GOT3 (cell line): ENCODE measurements around the gene RPL39L.

Source experiments
- DNase-seq: peaks from one replicate; lab custom pipeline; 2025; ENCODE audit warnings: mixed read lengths; lab: John Stamatoyannopoulos, UW

The RPL39L gene

DNA sequence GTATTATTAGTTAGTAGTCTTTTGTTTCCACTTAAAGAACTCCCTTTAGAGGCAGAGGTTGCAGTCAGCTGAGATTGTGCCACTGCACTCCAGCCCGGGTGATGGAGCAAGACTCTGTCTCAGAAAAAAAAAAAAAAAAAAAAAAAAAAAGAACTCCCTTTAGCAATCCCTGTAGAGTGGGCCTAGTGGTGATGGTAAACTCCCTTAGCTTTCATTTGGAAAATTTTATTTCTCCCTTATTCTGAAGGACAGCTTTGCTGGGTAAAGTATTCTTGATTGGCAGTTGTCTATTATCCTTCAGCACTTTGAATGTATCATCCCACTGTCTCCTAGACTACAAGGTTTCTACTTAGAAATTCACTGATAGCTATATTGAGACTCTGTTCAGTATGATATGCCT lies 46.0 kb downstream of the RPL39L start:
- no peak for DNase-seq

DNA sequence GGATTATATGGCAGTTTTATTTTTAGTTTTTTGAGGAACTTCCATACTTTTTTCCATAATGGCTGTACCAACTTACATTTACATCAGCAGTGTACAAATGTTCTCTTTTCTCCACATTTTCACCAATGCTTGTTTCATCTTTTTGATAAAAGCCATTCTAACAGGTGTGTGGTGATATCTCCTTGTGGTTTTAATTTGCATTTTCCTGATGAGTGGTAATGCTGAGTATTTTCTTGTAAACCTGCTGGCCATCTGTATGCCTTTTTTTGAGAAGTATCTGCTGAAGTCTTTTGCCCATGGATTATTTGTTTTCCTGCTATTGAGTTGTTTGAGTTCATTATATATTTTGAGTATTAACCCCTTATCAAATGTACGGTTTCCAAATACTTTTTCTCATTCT lies 50.6 kb downstream of the RPL39L start:
- no peak for DNase-seq

DNA sequence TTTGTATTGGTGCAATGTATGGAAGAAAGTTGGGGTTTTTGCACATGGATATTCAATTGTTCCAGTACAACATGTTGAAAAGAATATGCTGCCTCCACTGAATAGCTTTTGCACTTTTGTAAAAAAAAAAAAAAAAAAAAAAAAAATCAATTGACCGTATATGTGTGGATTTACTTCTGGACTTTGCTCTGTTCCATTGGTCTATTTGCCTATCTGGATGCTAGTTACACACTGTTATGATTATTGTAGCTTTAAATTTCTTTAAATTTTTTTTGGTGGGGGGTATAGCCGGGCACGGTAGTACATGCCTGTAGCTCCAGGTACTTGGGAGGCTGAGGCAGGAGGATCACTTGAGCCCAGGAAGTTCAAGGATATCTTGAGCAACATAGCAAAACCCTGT lies 52.5 kb downstream of the RPL39L start:
- DNase-seq: no peak

DNA sequence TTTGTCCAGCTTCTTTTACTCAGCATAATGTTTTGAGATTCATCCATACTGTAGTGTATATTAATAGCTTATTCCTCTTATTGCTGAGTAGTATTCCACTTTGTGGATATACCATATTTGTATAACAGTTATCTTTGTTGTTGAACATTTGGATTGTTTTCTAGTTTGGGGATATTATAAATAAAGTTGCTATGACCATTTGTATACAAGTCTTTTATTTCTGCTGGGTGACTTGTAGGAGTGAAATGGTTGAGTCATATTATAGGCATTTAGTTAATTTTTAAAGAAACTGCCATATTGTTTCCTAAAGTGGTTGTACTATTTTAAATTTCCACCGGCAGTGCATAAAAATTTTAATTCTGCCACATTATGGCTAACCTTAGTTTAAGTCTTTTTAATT lies 53.4 kb downstream of the RPL39L start:
- no peak for DNase-seq

DNA sequence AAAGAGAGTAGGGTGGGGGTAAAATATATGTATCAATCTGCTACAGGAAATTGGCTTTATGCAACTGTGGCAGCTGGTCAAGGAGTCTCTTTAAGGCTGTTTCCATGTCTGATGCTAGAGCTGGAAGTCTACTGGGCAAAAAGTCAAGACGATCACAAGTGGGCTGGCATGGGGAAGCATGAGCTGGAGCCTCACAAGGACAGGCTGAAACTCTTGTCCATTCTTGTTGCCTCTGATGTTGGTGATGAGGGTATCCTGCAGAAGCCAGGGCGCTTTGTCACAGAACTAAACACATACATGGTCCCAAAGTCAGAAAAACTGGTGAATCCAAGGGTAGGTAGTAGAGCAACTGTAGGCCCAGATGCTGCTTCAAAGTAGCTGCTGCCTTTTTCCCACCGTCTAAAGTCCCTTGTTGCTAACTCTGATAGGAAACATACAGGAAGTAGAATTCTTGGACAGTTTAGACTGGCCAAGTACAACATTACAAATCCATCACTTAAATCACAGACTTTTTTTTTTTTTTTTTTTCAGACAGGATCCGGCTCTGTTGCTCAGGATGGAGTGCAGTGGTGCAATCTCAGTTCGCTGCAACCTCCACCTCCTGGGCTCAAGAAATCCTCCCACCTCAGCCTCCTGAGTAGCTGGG lies 54.2 kb downstream of the RPL39L start:
- no peak for DNase-seq

DNA sequence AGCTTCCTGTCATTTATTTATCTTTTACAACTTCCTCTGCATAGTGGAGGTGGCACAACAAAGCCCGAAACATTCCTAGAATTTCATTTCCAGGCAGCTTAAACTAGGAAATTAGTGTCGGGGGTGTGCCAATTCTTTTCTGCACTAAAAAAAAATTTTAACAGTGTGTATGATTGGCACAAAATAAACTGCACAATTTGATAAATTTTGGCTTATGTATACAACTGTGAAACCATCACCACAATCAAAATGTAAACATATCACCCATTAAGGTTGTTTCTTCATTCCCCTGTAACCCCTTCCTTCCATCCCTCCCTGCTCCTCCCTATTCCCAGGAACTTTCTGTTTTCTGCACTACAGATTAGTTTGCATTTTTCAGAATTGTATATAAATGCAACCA lies 54.7 kb downstream of the RPL39L start:
- DNase-seq: no peak

DNA sequence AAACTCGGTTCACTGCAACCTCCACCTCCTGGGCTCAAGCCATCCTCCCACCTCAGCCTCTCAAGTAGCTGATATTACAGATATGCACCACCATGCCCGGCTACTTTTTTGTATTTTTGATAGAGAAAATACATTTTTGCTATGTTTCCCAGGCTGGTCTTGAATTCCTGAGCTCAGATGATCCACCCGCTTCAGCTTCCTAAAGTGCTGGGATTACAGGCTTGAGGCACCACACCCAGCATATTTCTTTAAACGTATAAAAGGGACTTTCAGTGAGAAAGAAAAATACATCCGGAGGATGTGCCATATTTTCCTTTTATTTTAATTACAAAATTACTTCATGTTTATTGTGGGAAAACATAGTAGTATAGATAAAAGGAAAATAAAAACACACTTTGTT lies 55.2 kb downstream of the RPL39L start:
- DNase-seq: no peak

DNA sequence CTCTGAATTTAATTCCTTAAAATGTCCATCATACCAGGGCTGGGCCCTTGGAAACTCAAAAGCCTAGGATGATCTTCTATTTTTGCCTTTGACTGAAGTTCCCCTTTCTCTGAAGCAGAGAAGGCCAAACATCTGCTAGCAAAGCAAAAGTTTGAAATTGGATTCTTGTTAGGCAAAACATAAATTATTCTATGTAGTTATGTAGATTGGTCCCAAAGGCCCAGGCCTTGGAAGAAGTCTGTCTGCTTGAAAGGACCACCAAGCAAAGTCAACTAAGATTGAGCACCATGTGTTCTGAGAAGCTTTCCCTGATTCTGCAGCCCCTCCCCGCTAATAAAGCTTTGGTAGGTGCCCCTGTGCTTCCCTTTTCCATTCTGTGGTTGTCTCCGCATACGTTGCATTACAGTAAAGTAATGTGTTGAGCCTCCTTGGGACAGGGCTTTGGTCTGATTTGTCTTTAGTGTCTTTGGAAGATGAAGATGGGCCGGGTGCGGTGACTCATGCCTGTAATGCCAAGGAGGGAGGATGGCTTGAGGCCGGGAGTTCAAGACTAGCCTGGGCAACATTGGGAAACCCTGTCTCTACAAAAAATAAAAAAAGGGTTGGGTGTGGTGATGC lies 56.4 kb downstream of the RPL39L start:
- DNase-seq: no peak

DNA sequence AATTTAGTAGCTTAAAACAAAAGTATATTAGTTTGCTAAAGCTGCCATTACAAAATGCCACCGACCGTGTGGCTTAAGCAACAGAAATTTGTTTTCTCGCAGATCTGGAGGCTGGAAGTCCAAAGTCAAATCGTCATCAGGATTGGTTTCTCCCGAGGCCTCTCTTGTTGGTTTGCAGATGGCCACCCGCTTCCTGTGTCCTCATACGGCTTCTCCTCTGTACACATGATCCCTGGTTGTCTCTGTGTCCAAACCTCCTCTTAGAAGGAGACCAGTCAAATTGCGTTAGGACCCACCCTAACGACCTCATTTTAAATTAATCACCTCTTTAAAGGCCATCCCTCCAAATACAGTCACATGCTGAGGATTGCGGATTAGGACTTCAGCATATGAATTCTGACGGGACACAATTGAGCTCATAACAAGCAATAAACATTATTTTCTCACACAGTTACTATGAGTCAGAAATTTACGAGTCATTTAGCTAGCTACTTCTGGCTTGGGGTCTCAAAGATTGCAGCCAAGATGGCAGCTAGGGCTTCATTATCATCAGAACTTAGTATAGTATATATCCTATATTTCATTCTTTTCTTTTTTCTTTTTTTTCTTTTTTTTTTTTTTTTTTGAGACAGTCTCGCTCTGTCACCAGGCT lies 58.4 kb downstream of the RPL39L start:
- DNase-seq: no peak

DNA sequence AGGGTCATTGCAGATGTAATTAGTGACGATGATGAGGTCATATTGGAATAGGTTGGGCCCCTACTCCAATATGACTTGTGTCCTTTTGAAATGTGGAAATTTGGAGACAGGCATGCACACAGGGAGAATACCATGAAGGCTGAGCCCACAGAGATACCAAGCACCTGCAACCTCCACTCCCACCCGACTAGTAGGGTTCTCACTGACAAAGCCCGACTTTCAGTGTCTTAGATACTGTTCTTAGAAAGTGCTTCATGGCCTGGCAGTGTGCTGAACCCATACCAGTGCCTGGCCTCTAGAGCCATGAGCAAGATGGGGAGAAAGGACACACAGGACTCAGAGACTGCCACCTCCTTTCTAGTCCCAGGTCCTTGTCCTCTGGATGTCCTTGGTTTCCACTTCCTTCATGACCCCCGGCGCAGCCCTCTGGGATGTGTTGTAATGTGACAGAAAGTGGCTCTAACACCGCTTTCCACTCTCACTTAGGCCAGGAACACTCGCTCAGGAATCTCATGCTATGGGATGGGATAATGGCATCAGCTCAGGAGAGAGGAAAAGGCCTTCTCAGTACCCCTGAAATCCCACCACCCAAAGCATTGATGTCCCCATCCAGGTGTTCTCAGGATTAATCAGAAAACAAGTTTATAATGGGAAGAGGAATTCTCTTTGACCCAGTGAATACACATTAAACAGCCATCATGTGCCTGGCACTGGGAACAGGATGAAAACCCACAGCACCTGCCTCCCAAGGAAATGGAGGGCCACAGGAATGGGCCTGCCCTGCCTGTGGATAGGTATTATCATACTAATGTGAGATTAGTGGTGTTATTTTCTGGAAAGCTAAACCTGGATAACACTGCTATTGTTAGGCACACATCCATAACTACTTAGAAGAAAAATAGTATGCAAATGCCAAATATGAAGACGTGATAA lies 59.9 kb downstream of the RPL39L start:
- DNase-seq: no peak

DNA sequence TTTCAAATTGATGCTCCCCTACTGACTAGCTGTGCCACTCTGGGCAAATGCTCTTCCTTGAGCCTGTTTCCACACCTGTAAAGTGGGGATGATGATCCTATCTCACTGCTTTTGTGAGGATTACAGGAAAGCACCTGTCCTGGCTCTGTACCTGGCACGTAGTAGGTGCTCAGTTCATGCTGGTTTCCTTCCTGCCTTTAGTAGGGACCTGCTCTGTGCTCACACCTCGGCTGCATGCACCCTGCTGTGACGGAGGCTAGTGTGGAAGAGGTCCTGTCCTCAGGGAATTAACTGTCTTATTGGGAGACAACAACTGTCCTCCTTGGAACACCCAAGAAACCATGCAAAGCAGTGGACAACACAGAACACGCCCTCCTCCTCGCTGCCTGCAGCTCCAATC lies 61.8 kb downstream of the RPL39L start:
- no peak for DNase-seq

DNA sequence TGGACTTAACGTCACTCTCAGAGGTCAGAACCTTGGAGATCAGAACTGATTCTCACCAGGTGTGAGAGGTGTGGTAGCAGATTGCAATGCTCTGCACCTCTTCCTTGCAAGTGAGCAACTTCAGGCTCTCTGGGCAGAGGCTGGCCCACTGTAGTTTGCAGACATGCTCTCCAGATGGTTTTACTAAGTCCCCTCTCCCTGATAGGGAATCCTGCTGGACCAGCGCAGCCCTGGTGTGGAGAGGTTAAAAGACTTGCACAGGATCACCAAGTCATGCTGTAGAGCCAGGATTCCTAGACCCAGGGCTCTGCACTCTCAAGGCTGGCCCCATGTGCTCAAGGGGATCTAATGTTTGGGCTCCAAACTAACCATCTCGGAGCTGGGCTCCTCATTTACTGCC lies 62.2 kb downstream of the RPL39L start:
- no peak for DNase-seq

DNA sequence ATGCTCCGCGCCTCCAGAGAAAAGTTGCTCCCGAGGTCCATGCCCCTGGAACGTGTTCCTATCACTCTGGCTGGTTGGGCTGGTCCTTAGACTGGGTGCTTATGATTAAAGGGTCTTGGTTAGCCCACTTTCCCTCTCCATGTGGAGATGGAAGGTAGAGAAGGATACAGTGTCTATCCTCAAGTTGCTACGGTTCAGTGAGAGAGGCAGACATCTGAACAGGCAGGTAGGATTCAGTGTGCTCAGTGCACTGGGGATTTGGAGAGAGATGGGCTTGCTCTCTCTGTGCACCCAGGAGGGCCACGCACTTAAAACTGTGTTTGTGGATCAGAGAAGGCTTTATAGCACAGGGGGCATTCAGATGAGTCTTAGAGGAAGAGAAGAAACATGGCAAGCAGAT lies 63.0 kb downstream of the RPL39L start:
- no peak for DNase-seq

DNA sequence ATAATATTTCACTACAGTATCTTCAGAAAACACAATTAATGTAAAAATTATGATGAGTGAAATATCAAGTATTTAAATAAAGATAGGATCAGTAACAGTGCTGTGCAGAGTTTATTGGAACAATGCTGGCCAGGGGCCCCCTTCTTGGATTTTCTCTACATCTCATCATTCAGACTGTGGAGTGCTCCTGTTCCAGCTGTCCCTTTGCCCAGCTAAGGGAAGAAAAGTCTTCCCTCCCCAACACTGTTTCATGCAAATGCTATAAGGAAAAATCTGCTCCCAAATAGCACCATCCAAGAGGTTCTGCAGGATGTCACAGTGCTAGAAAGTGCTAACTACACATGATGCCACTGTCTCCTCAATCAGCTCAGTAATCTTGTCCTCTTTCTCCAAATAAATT lies 64.5 kb downstream of the RPL39L start:
- DNase-seq: no peak

DNA sequence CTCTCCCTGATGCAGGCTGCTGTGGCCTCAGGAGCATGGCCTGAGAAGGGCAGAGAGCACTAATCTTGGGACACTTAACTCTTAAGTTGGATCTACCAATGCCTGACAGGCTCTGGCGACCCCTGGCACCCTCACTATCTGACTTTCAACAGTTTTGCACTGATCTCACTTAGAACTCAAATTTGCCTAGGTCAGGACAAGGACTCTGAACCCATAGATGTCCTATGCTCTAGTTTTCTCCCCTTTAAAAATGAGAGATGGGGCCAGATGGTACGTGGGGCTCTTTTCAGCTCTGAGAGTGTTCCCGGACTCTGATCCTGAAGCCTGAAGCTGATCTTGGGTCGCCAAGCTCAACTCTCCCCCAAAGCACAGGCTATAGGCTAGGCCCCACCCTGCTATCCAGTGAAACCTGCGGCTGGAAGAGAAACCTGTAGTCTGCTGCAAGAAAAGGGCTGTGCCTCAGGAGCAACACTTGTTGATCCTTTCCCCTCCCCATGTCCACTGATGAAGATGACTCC lies 65.7 kb downstream of the RPL39L start:
- DNase-seq: no peak

DNA sequence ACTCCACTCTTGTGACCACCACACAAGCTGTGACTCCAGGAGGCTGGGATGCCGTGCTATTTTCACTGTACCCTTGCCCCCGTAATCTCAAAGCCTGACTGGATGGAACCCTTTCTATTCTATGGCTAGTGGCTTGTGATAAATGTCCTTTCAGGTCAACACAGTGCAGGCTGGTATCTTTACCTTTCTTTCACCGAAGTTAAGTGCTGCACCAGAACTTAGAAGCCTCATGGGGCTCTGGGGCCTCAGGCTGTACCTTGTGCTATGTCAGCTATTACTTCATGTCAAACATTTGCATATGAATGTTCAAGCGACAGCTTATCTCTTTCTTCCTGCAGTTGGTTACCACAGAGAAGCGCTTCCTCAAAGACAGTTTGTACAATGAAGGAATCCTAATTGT lies 66.8 kb downstream of the RPL39L start:
- no peak for DNase-seq

DNA sequence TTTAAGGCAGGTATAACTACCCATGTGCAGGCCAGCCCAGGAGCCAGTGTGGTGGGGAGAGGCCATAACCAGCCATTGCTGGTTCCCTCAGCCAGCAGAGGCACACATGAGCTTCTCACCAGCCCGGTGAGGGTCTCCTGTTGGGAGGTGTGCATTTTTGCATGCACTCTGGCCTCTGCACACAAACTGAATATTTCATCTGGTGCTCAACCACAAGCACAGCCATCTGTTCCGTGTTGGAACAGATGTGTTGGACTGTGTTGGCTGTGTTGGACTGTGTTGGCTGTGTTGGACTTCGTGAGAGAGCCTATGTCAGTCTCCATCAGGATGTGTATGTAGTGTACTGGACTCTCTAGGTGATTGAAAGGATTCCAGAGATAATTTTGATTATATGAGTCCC lies 67.2 kb downstream of the RPL39L start:
- DNase-seq: no peak
